Tibial nerve (tissue), 4 donors: ENCODE measurements around the gene PPP1R11. TPM values are rescaled to one million over a fixed set of nuclear protein-coding genes. Genes with fewer than 3 reads are reported as not detected.

ENCODE experiments used
- DNase-seq, 2 donors: peaks; one replicate each; pipeline ENCODE4 v3.0.0-alpha.2; 2019; ENCODE audit warnings: low spot score in 2 of 2
- H3K27ac ChIP-seq, 4 donors: fragments of 200-600 bp; sonication (generic) in 3 of 4; one replicate each; pipeline ENCODE4 v1.5.1; 2017 to 2019; ENCODE audit warnings: mild to moderate bottlenecking in 1 of 4
- H3K27me3 ChIP-seq, 2 donors: fragments of 200-600 bp; sonication (generic) in 1 of 2; one replicate each; pipeline versions ENCODE4 v1.5.1 to v1.6.0; 2017 to 2019
- H3K36me3 ChIP-seq, 3 donors: fragments of 200-600 bp; sonication (generic); one replicate each; pipeline ENCODE4 v1.5.1; 2018 to 2019
- H3K4me1 ChIP-seq, 4 donors: fragments of 200-600 bp; sonication (generic) in 3 of 4; one replicate each; pipeline ENCODE4 v1.5.1; 2017 to 2019
- H3K4me3 ChIP-seq, 4 donors: fragments of 200-600 bp; sonication (generic) in 3 of 4; one replicate each; pipeline ENCODE4 v1.5.1; 2017 to 2019; ENCODE audit warnings: mild to moderate bottlenecking in 1 of 4, moderate library complexity in 1 of 4
- H3K9me3 ChIP-seq, 4 donors: fragments of 200-600 bp; sonication (generic) in 3 of 4; one replicate each; pipeline ENCODE4 v1.5.1; 2017 to 2019
- CTCF ChIP-seq, 5 experiments: fragments of 200-600 bp in 3 of 5; fragments of 450-650 bp in 2 of 5; sonication (generic) in 3 of 5; IDR thresholded peaks; one replicate each; pipeline ENCODE4 v1.5.1; 2016 to 2019; ENCODE audit warnings: antibody characterized with exemption in 5 of 5, mild to moderate bottlenecking in 3 of 5, moderate library complexity in 2 of 5
- EP300 ChIP-seq, 2 donors: sonication (generic); formaldehyde crosslinking; IDR thresholded peaks; one replicate each; pipeline ENCODE4 v1.6.1; 2017; ENCODE audit warnings: antibody characterized with exemption in 2 of 2, mild to moderate bottlenecking in 1 of 2
- POLR2A ChIP-seq, 2 donors: fragments of 450-650 bp; IDR thresholded peaks; one replicate each; pipeline ENCODE4 v1.6.1; 2017; ENCODE audit warnings: antibody characterized with exemption in 2 of 2, mild to moderate bottlenecking in 2 of 2, moderate library complexity in 2 of 2
- WGBS, 2 donors: methylation state at CpG; one replicate each; pipeline ENCODE4 v1.1.5; 2018; 5-methylcytosine and 5-hydroxymethylcytosine counted together
- total RNA-seq, 4 donors: library from RNA; depleted of rRNA; stranded (reverse); fragments of >200 nt; gene quantifications; one replicate each; pipeline ENCODE4 v1.1.0, GENCODE V29; 2016

PPP1R11 gene
- total RNA-seq, 4 donors from 2014 or later, result 28.2 to 39.8 (median 34.2) TPM

- WGBS, 2 donors, result 0 to 1% methylated on average over 44 to 48 of the region's 48 CpGs
- peak; percentile 82 to 97 for TF ChIP-seq EP300 (IDR thresholded peaks at IDR 0.05)
- peak in 1 of 5 experiments; percentile 38 for TF ChIP-seq CTCF (IDR thresholded peaks at IDR 0.05)
- peak; percentile 81 to 85 for TF ChIP-seq POLR2A (IDR thresholded peaks at IDR 0.05)
- Histone ChIP-seq H3K4me1 (peaks cover 0 to 49% (median 18%) of the 10 kb centered on the region in 4 donors), H3K9me3 (no peaks in the 10 kb centered on the region), H3K36me3 (peaks cover 0 to 19% (median 0%) of the 10 kb centered on the region in 3 donors), H3K27me3 (no peaks in the 10 kb centered on the region), H3K4me3 (peak within 1 kb of the TSS; percentile 51 to 96 (median 68)), H3K27ac (peak within 1 kb of the TSS; percentile 55 to 96 (median 92))
- DNase-seq, result peak; percentile 79 to 88
These were observed 5.7 kb upstream of the PPP1R11 start, which contains the start of gene POLR1H for GRCh38 chr6:30061092-30061857. TSS of gene POLR1H (plus strand) at chr6:30061265. CDS start at chr6:30061525, 260 bp downstream.

GRCh38 chr6:30061858-30062458, 5.0 kb upstream of the PPP1R11 start:
- Histone ChIP-seq H3K4me1 (peaks cover 0 to 51% (median 18%) of the 10 kb centered on the region in 4 donors), H3K27me3 (no peaks in the 10 kb centered on the region), H3K9me3 (no peaks in the 10 kb centered on the region), H3K36me3 (peaks cover 0 to 14% (median 0%) of the 10 kb centered on the region in 3 donors), H3K4me3 (peak overlapping the region; percentile 51 to 96 (median 68)), H3K27ac (peak overlapping the region; percentile 55 to 96 (median 92))
- DNase-seq, result no peak
- 59 to 64% methylated on average over 13 of the region's 13 CpGs for WGBS, 2 donors
- TF ChIP-seq POLR2A (IDR thresholded peaks at IDR 0.05) (no peak), EP300 (IDR thresholded peaks at IDR 0.05) (no peak), CTCF (IDR thresholded peaks at IDR 0.05) (no peak)

GRCh38 chr6:30062471-30063178, 4.4 kb upstream of the PPP1R11 start:
- WGBS, 2 donors, result 95 to 97% methylated on average over 7 of the region's 7 CpGs
- DNase-seq, result no peak
- H3K9me3 ChIP-seq, result no peaks in the 10 kb centered on the region
- no peak overlapping the region for H3K4me3 ChIP-seq
- H3K27ac ChIP-seq, result no peak overlapping the region
- peaks cover 0 to 55% (median 20%) of the 10 kb centered on the region in 4 donors for H3K4me1 ChIP-seq
- TF ChIP-seq EP300 (IDR thresholded peaks at IDR 0.05) (no peak), POLR2A (IDR thresholded peaks at IDR 0.05) (no peak), CTCF (IDR thresholded peaks at IDR 0.05) (no peak)
- no peaks in the 10 kb centered on the region for H3K27me3 ChIP-seq
- H3K36me3 ChIP-seq, result peaks cover 0 to 7% (median 0%) of the 10 kb centered on the region in 3 donors

GRCh38 chr6:30063315-30063714, 3.7 kb upstream of the PPP1R11 start:
- DNase-seq, result no peak
- H3K4me1 ChIP-seq, result peaks cover 0 to 62% (median 26%) of the 10 kb centered on the region in 4 donors

More at GRCh38 chr6:30063315-30063714, 3.7 kb upstream of the PPP1R11 start:
- Histone ChIP-seq H3K9me3 (no peaks in the 10 kb centered on the region), H3K27ac (no peak overlapping the region), H3K4me3 (no peak overlapping the region), H3K36me3 (peaks cover 0 to under 1% (median 0%) of the 10 kb centered on the region in 3 donors), H3K27me3 (no peaks in the 10 kb centered on the region)
- 94 to 96% methylated on average over 2 of the region's 2 CpGs for WGBS, 2 donors
- TF ChIP-seq CTCF (IDR thresholded peaks at IDR 0.05), result no peak
- no peak for TF ChIP-seq POLR2A (IDR thresholded peaks at IDR 0.05)
- TF ChIP-seq EP300 (IDR thresholded peaks at IDR 0.05), result no peak
